Pancreas (tissue), 10 donors: ENCODE data around the gene PPFIA2. TPM values are rescaled to one million over a fixed set of nuclear protein-coding genes. Genes with fewer than 3 reads are reported as not detected.

Experiments
- ATAC-seq, 4 donors: fragments of 200-7000 bp; cut with Tn5 transposase; one replicate each; pipeline versions ENCODE4 v1.8.0 to v1.9.1; 2020; ENCODE audit warnings: mild to moderate bottlenecking in 4 of 4, moderate library complexity in 4 of 4
- DNase-seq, 6 donors: peaks; one replicate each; pipeline ENCODE4 v3.0.0-alpha.2; 2020
- FAIRE-seq: peaks from 2 replicates; lab custom pipeline; 2012; peaks lifted over from hg19 to GRCh38; lab: Jason Lieb, UNC
- H3K27ac ChIP-seq, 4 donors: fragments of 200-600 bp; sonication (generic); 1 replicate in 3 of 4; 2 replicates in 1 of 4; pipeline versions ENCODE4 v1.5.0 to v1.8.0; 2020
- H3K27me3 ChIP-seq, 4 donors: fragments of 200-600 bp; one replicate each; pipeline ENCODE4 v1.8.0; 2021
- H3K36me3 ChIP-seq, 3 donors: fragments of 200-600 bp; sonication (generic) in 1 of 3; one replicate each; pipeline versions ENCODE4 v1.5.0 to v1.8.0; 2020 to 2021
- H3K4me1 ChIP-seq, 3 donors: fragments of 200-600 bp; one replicate each; pipeline ENCODE4 v1.8.0; 2021
- H3K4me3 ChIP-seq, 4 donors: fragments of 200-600 bp; sonication (generic) in 2 of 4; one replicate each; pipeline versions ENCODE4 v1.5.0 to v1.8.0; 2020 to 2021
- H3K9me3 ChIP-seq, 4 donors: fragments of 200-600 bp; one replicate each; pipeline ENCODE4 v1.8.0; 2021
- WGBS, 2 donors: extraction: QIAGEN DNeasy Blood & Tissue Kit; methylation state at CpG; one replicate each; pipeline ENCODE4 v1.1.7; 2013; 5-methylcytosine and 5-hydroxymethylcytosine counted together
- intact Hi-C, 3 donors: fragments of 100-400 bp; cut with DNase I; formaldehyde crosslinking; loops; one replicate each; pipeline versions ENCODE4 v1.11.1 to v1.14.2; 2022
- polyA plus RNA-seq, 2 donors: library from polyadenylated mRNA; stranded (reverse); fragments of 200-250 nt; gene quantifications; one replicate each; pipeline ENCODE4 v1.2.3, GENCODE V29; 2013
- total RNA-seq, 6 donors: library from RNA; stranded (reverse); fragmentation: NEBNext Ultra II Directional in 4 of 6; extraction: Animal tissue kit (Norgen Biotek cat#: 25700) in 4 of 6; gene quantifications; one replicate each; pipeline versions ENCODE4 v1.2.1 to v1.2.4, GENCODE V29; 2021 to 2023
- TF ChIP-seq, protein P1 (sequence below), 4 donors: fragments of 200-600 bp; sonication (generic) in 3 of 4; IDR thresholded peaks; one replicate each; pipeline versions ENCODE4 v1.5.0 to v1.8.0; 2021; ENCODE audit warnings: antibody characterized with exemption in 4 of 4
- donor health status: healthy with polysubstance abuse.
- donor health status: DM: no; HTN: no; CAD: no; lungs with moderate emphysema.
- donor health status: DM: no; HTN: no; CAD: no.
- donor health status: control.
- donor health status: control.
- donor health status: Bipolar disorder and iron deficiency.
- donor health status: DM: yes; HTN: yes; CAD: no.
- donor health status: DM: no; HTN: no; CAD: no.
- donor health status: DM: no; HTN: no; CAD: no.
- donor health status: DM: yes; HTN: yes; CAD: no.

Gene PPFIA2
- total and polyA plus RNA-seq, 8 donors = 0.35 to 1.9 (median 0.55) TPM; not detected in 1

DNA sequence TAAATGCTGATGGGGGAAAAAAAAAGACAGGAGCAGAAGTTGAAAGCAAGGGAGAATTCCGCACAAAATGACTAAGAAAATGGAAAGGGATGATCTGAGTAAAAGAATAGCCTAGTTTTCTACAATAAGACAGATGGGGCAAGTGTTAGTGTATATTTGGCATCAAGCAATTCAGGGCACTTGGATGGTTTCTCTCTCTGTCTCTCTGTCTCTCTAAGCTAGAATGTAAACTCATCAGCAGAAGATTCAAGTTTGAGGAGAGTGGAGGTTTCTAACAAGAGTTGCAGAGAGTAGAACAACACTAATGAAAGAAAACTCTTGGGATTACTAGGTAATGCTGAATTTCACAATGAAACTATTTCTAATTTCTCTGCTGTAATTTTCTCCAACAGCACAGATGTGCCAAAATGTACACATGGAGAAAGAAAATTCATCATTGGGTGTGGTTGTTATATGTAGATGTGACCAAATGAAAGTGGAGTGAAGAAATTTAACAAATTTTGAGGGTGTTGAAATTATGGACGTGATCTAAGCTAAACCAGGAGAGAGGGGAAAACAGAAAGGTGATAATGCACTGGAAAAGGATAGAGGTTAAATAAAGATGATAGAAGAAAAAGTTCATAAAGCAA is 444.1 kb downstream of the PPFIA2 start:
- DNase-seq (no peak), ATAC-seq (no peak), FAIRE-seq (no peak)
- intact Hi-C loops = no loop called here
- no peak overlapping the region for H3K27ac ChIP-seq
- H3K4me3 ChIP-seq = no peak overlapping the region
- no peaks in the 10 kb centered on the region for H3K4me1 ChIP-seq
- H3K27me3 ChIP-seq = no peaks in the 10 kb centered on the region
- H3K36me3 ChIP-seq = no peaks in the 10 kb centered on the region
- WGBS, 2 donors = 50 to 60% methylated on average over 2 of the region's 2 CpGs
- no peaks in the 10 kb centered on the region for H3K9me3 ChIP-seq
- TF ChIP-seq, protein P1, sequence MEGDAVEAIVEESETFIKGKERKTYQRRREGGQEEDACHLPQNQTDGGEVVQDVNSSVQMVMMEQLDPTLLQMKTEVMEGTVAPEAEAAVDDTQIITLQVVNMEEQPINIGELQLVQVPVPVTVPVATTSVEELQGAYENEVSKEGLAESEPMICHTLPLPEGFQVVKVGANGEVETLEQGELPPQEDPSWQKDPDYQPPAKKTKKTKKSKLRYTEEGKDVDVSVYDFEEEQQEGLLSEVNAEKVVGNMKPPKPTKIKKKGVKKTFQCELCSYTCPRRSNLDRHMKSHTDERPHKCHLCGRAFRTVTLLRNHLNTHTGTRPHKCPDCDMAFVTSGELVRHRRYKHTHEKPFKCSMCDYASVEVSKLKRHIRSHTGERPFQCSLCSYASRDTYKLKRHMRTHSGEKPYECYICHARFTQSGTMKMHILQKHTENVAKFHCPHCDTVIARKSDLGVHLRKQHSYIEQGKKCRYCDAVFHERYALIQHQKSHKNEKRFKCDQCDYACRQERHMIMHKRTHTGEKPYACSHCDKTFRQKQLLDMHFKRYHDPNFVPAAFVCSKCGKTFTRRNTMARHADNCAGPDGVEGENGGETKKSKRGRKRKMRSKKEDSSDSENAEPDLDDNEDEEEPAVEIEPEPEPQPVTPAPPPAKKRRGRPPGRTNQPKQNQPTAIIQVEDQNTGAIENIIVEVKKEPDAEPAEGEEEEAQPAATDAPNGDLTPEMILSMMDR (IDR thresholded peaks at IDR 0.05) = no peak

DNA sequence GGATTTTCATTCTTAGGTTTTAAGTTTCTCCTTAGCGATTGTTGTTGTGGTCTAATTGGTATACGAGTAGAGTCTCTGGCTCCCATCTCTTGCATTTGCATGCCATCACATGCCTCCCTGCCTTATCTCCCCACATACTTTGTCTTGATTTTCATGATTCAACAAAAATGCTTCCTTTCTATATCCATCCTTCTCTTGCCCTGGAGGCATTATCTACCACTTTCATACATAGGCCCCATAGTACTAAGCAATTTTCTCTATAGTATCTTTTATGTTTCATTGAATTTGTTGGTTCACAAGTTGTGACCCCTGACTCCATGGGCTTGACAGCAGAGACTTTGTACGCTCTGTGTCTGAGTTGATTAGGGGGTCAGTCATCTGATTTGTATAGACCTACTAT is 455.2 kb downstream of the PPFIA2 start:
- ATAC-seq (no peak), DNase-seq (no peak), FAIRE-seq (no peak)
- Histone ChIP-seq H3K4me3 (no peak overlapping the region), H3K4me1 (no peaks in the 10 kb centered on the region), H3K36me3 (no peaks in the 10 kb centered on the region), H3K27ac (no peak overlapping the region), H3K27me3 (no peaks in the 10 kb centered on the region), H3K9me3 (no peaks in the 10 kb centered on the region)
- WGBS, 2 donors = 74 to 91% methylated on average over 3 of the region's 3 CpGs
- intact Hi-C loops = no loop called here
- TF ChIP-seq, protein P1 (IDR thresholded peaks at IDR 0.05) = no peak

DNA sequence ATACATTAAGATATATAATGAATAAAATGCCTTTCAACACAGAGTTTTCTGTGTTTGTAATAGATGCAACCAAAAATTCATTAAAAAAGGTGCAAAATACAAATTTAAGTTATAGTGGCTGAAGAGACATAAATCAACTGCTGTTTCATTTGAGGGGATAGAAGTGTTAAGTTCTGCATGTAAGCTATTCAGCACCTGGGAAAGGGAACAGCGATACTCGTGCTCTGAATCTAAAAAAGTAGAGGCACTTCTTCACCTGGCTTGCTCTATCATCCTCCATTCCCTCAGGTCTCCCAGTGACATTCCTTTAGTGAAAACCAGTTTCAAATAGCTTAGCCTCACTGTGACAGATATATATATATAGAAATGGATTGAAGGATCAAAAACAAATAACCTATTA is 458.7 kb downstream of the PPFIA2 start:
- FAIRE-seq (no peak), DNase-seq (no peak), ATAC-seq (no peak)
- TF ChIP-seq, protein P1 (IDR thresholded peaks at IDR 0.05) = no peak
- Histone ChIP-seq H3K27me3 (no peaks in the 10 kb centered on the region), H3K4me3 (no peak overlapping the region), H3K27ac (no peak overlapping the region), H3K9me3 (no peaks in the 10 kb centered on the region), H3K4me1 (no peaks in the 10 kb centered on the region), H3K36me3 (no peaks in the 10 kb centered on the region)
- intact Hi-C loops = no loop called here
- WGBS, 2 donors = 27 to 31% methylated on average over 2 of the region's 2 CpGs

DNA sequence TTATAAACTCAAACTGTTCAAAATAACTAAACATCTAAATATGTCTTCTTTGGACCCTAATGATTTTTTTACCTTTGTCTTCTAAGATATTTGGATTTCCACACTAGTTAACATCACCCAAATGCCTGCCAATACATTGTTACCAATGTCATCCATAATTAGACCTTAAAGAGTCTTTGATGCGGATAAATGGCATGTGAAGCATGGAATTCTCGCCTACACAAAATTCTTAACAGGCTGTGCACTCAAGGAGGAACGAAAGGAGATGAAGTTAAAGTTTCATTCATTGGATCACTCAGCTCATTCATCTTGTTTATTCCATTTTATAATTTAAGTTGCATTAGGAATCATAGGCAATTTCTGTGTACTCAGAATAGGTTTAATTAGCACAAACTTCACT is 461.5 kb downstream of the PPFIA2 start:
- WGBS, 2 donors = 54 to 59% methylated on average over 3 of the region's 3 CpGs
- intact Hi-C loops = no loop called here
- Histone ChIP-seq H3K36me3 (no peaks in the 10 kb centered on the region), H3K4me3 (no peak overlapping the region), H3K27me3 (no peaks in the 10 kb centered on the region), H3K9me3 (no peaks in the 10 kb centered on the region), H3K4me1 (no peaks in the 10 kb centered on the region), H3K27ac (no peak overlapping the region)
- no peak for ATAC-seq
- DNase-seq = no peak
- TF ChIP-seq, protein P1 (IDR thresholded peaks at IDR 0.05) = no peak
- FAIRE-seq = no peak

DNA sequence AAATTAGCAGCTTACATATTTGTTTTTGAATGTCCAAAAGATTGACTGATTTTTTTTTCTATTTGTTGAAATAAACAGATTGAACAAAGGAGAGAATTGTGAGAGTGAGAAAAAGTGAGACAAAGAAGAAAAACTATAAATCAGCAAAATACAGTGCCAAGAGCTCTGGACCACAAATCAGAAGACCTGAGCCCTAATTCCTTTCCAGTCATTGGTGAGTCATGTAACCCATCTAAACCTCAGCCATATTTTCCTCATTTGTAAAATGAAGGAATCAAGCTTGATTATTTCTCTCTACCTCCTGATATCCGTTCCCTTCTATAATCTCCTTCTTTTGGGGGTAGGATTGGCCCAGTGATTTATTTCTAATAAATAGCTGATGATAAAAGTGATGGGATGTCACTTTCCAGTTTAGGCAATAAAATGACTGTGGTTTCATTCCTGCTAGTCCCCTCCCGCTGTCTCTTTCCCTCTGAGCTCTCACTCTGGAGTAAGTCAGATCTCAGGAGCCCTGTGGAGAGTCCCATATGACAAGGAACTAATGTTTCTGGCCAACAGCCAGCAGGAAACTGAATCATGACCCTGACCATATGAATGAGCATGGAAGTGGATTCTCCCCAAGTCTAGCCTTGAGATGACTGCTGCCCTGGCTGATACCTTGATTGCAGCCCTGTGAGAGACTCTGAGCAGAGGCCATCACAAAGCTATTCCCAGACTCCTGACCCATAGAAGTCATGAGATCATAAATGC is 462.4 kb downstream of the PPFIA2 start:
- H3K36me3 ChIP-seq = no peaks in the 10 kb centered on the region
- no peak for DNase-seq
- H3K9me3 ChIP-seq = no peaks in the 10 kb centered on the region
- WGBS, 2 donors = 55 to 67% methylated on average over 2 of the region's 2 CpGs
- FAIRE-seq = no peak
- no peaks in the 10 kb centered on the region for H3K4me1 ChIP-seq
- ATAC-seq = no peak
- intact Hi-C loops = no loop called here
- no peaks in the 10 kb centered on the region for H3K27me3 ChIP-seq
- H3K4me3 ChIP-seq = no peak overlapping the region
- TF ChIP-seq, protein P1 (IDR thresholded peaks at IDR 0.05) = no peak
- no peak overlapping the region for H3K27ac ChIP-seq
